GM20000 (cell line): ENCODE results near the gene CFAP45.

Source experiments
- DNase-seq: peaks from one replicate; pipeline ENCODE4 v3.0.0; 2012; ENCODE audit warnings: low spot score
- CTCF ChIP-seq: IDR thresholded peaks from 2 replicates; pipeline ENCODE4 v1.5.1; 2012; ENCODE audit warnings: mild to moderate bottlenecking, control low read depth; ENCODE audit errors: extremely low read depth, missing control alignments

Gene CFAP45

GRCh38 chr1:159867664-159868026 lies 32.3 kb downstream of the CFAP45 start:
- DNase-seq = no peak
- TF ChIP-seq CTCF = no peak

- no peak for TF ChIP-seq CTCF
- DNase-seq = no peak
These were observed 32.9 kb downstream of the CFAP45 start for GRCh38 chr1:159866905-159867663.

- DNase-seq = no peak
- no peak for TF ChIP-seq CTCF
These were observed 33.9 kb downstream of the CFAP45 start for GRCh38 chr1:159866066-159866465.

GRCh38 chr1:159864262-159864661 lies 35.7 kb downstream of the CFAP45 start:
- TF ChIP-seq CTCF = no peak
- no peak for DNase-seq

- TF ChIP-seq CTCF = no peak
- DNase-seq = no peak
These were observed 37.4 kb downstream of the CFAP45 start, which contains the start of gene VSIG8 for GRCh38 chr1:159862557-159862956. TSS of gene VSIG8 (minus strand) at chr1:159862657. CDS start at chr1:159862521, 136 bp downstream.

GRCh38 chr1:159862031-159862430 lies 37.9 kb downstream of the CFAP45 start:
- no peak for DNase-seq
- no peak for TF ChIP-seq CTCF

GRCh38 chr1:159861218-159861617 lies 38.7 kb downstream of the CFAP45 start:
- no peak for TF ChIP-seq CTCF
- DNase-seq = no peak
